Measurements from ENCODE around the gene CALN1. TPM values are rescaled to one million over a fixed set of nuclear protein-coding genes. Genes with fewer than 3 reads are reported as not detected.

CALN1 gene
- total and polyA plus RNA-seq, 4 donors: 0.14 to 0.84 (median 0.24) TPM

DNA sequence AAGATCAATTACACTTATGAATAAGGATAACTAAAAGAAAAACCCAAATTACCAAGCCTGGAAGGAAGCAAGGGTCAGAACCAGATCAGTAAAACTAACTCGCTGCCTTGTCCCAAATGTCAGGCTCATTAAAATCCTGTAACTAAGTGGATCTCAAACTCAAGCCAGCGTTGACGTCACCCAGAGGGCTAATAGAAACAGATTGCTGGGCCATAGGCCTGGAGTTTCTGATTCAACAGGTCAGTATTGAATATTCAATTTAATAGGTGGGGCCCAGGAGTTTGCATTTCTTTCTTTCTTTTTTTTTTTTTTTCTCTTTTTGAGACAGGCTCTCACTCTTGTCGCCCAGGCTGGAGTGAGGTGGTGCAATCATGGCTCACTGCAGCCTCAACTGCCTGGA lies 397.0 kb downstream of the CALN1 start:
- TF ChIP-seq FOXA2 (IDR thresholded peaks at IDR 0.05) (no peak), JUND (IDR thresholded peaks at IDR 0.05) (no peak), GABPA (IDR thresholded peaks at IDR 0.05 in 1 of 2, conservative IDR thresholded peaks at IDR 0.05 in 1 of 2) (no peak), EGR1 (IDR thresholded peaks at IDR 0.05; ENCODE audit: low read depth in 2 of 2) (no peak), ATF3 (IDR thresholded peaks at IDR 0.05) (no peak), TAF1 (conservative IDR thresholded peaks at IDR 0.05) (no peak), RAD21 (IDR thresholded peaks at IDR 0.05) (no peak), YY1 (IDR thresholded peaks at IDR 0.05) (no peak), SP1 (IDR thresholded peaks at IDR 0.05) (no peak), FOXA1 (IDR thresholded peaks at IDR 0.05) (no peak), RXRA (IDR thresholded peaks at IDR 0.05) (no peak), HNF4A (conservative IDR thresholded peaks at IDR 0.05) (no peak), NR2F2 (IDR thresholded peaks at IDR 0.05) (no peak), HNF4G (IDR thresholded peaks at IDR 0.05) (no peak)
- TF ChIP-seq, protein P1, sequence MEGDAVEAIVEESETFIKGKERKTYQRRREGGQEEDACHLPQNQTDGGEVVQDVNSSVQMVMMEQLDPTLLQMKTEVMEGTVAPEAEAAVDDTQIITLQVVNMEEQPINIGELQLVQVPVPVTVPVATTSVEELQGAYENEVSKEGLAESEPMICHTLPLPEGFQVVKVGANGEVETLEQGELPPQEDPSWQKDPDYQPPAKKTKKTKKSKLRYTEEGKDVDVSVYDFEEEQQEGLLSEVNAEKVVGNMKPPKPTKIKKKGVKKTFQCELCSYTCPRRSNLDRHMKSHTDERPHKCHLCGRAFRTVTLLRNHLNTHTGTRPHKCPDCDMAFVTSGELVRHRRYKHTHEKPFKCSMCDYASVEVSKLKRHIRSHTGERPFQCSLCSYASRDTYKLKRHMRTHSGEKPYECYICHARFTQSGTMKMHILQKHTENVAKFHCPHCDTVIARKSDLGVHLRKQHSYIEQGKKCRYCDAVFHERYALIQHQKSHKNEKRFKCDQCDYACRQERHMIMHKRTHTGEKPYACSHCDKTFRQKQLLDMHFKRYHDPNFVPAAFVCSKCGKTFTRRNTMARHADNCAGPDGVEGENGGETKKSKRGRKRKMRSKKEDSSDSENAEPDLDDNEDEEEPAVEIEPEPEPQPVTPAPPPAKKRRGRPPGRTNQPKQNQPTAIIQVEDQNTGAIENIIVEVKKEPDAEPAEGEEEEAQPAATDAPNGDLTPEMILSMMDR (IDR thresholded peaks at IDR 0.05; ENCODE audit: low read depth, low read length, missing input control): no peak
- TF ChIP-seq, protein P2, sequence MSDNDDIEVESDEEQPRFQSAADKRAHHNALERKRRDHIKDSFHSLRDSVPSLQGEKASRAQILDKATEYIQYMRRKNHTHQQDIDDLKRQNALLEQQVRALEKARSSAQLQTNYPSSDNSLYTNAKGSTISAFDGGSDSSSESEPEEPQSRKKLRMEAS (IDR thresholded peaks at IDR 0.05): no peak
- TF ChIP-seq, protein P3, sequence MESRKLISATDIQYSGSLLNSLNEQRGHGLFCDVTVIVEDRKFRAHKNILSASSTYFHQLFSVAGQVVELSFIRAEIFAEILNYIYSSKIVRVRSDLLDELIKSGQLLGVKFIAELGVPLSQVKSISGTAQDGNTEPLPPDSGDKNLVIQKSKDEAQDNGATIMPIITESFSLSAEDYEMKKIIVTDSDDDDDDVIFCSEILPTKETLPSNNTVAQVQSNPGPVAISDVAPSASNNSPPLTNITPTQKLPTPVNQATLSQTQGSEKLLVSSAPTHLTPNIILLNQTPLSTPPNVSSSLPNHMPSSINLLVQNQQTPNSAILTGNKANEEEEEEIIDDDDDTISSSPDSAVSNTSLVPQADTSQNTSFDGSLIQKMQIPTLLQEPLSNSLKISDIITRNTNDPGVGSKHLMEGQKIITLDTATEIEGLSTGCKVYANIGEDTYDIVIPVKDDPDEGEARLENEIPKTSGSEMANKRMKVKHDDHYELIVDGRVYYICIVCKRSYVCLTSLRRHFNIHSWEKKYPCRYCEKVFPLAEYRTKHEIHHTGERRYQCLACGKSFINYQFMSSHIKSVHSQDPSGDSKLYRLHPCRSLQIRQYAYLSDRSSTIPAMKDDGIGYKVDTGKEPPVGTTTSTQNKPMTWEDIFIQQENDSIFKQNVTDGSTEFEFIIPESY (IDR thresholded peaks at IDR 0.05): no peak
- TF ChIP-seq, protein P4, sequence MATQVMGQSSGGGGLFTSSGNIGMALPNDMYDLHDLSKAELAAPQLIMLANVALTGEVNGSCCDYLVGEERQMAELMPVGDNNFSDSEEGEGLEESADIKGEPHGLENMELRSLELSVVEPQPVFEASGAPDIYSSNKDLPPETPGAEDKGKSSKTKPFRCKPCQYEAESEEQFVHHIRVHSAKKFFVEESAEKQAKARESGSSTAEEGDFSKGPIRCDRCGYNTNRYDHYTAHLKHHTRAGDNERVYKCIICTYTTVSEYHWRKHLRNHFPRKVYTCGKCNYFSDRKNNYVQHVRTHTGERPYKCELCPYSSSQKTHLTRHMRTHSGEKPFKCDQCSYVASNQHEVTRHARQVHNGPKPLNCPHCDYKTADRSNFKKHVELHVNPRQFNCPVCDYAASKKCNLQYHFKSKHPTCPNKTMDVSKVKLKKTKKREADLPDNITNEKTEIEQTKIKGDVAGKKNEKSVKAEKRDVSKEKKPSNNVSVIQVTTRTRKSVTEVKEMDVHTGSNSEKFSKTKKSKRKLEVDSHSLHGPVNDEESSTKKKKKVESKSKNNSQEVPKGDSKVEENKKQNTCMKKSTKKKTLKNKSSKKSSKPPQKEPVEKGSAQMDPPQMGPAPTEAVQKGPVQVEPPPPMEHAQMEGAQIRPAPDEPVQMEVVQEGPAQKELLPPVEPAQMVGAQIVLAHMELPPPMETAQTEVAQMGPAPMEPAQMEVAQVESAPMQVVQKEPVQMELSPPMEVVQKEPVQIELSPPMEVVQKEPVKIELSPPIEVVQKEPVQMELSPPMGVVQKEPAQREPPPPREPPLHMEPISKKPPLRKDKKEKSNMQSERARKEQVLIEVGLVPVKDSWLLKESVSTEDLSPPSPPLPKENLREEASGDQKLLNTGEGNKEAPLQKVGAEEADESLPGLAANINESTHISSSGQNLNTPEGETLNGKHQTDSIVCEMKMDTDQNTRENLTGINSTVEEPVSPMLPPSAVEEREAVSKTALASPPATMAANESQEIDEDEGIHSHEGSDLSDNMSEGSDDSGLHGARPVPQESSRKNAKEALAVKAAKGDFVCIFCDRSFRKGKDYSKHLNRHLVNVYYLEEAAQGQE (IDR thresholded peaks at IDR 0.05): no peak
- WGBS: 84% methylated on average over 4 of the region's 4 CpGs

More for the DNA sequence above, 397.0 kb downstream of the CALN1 start:
- H3K4me3 ChIP-seq (ENCODE audit: low read depth in 1 of 3, low read length in 3 of 3): no peak overlapping the region
- no peak overlapping the region for H3K9ac ChIP-seq (ENCODE audit: low read depth in 1 of 2, low read length in 2 of 2)
- no peaks in the 10 kb centered on the region for H3K27me3 ChIP-seq (ENCODE audit: control insufficient read depth in 4 of 4, insufficient read depth in 4 of 4, low read length in 3 of 4)
- no peak overlapping the region for H3K27ac ChIP-seq (ENCODE audit: low read depth in 1 of 2, low read length in 2 of 2)
- H3K36me3 ChIP-seq (ENCODE audit: control insufficient read depth in 4 of 4, insufficient read depth in 3 of 4, low read depth in 1 of 4, low read length in 3 of 4): no peaks in the 10 kb centered on the region
- no peak for DNase-seq (ENCODE audit: low spot score)
- H3K9me3 ChIP-seq (ENCODE audit: control insufficient read depth in 4 of 4, low read length in 3 of 4): peaks cover 0 to 6% (median 4%) of the 10 kb centered on the region in 4 donors
- no peaks in the 10 kb centered on the region for H3K4me1 ChIP-seq (ENCODE audit: control insufficient read depth in 4 of 4, insufficient read depth in 4 of 4, low read length in 3 of 4)

All from liver (tissue), 9 donors.